C4-2B (cell line): ENCODE measurements around the gene SUSD5.

Experiments
- H3K27ac ChIP-seq: fragments of 450-650 bp; 2 replicates; pipeline ENCODE4 v1.5.1; 2017
- ZFX ChIP-seq: fragments of 450-650 bp; IDR thresholded peaks from 2 replicates; pipeline ENCODE4 v1.6.1; 2017
- TF ChIP-seq, protein P1 (sequence below): fragments of 450-650 bp; conservative IDR thresholded peaks from 2 replicates; pipeline ENCODE4 v1.5.1; 2017; ENCODE audit warnings: mild to moderate bottlenecking

SUSD5 gene

GRCh38 chr3:33218446-33219174 lies at the start of gene SUSD5:
Gene SUSD5 (minus strand): TSS chr3:33218810. CDS start chr3:33218797, 13 bp downstream.
- no peak within 1 kb of the TSS for H3K27ac ChIP-seq
- TF ChIP-seq ZFX: no peak
- TF ChIP-seq, protein P1, sequence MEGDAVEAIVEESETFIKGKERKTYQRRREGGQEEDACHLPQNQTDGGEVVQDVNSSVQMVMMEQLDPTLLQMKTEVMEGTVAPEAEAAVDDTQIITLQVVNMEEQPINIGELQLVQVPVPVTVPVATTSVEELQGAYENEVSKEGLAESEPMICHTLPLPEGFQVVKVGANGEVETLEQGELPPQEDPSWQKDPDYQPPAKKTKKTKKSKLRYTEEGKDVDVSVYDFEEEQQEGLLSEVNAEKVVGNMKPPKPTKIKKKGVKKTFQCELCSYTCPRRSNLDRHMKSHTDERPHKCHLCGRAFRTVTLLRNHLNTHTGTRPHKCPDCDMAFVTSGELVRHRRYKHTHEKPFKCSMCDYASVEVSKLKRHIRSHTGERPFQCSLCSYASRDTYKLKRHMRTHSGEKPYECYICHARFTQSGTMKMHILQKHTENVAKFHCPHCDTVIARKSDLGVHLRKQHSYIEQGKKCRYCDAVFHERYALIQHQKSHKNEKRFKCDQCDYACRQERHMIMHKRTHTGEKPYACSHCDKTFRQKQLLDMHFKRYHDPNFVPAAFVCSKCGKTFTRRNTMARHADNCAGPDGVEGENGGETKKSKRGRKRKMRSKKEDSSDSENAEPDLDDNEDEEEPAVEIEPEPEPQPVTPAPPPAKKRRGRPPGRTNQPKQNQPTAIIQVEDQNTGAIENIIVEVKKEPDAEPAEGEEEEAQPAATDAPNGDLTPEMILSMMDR: no peak

DNA sequence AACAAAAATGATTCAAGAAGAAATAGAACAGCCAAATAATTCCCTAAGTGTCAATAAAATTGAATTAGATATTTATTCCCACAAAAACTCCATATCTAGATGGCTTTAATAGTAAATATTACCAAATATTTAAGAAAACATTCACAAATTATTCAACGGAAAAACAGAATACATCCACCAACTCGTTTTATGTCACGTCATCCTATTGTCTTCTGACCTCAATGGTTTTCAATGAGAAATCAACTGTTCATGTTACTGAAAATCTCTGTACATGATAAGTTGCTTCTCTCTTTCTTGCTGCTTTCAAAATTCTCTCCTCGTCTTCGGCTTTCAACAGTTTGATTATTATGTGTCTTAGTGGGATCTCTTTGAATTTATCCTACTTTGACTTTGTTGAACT lies 41.5 kb upstream of the SUSD5 start:
- H3K27ac ChIP-seq: no peak overlapping the region
- TF ChIP-seq, protein P1: no peak
- no peak for TF ChIP-seq ZFX

DNA sequence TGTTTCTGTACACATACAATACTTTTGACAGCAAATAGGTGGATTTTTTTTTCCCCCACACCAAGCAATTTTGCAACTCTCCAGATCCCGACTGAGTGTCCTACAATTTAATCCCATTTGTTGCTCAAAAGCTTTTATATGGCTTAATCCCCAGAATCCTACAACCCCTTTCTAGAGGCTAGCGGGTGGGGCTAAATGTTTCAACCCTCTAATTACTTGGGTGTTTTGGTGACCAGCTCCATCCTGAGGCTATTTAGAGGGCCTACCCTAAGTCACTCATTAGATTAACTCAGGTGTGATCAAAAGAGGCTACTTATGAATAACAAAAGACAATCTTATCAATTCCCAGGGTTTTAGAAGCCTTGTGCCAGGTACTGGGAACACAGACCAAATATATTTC lies 37.6 kb upstream of the SUSD5 start:
- no peak overlapping the region for H3K27ac ChIP-seq
- TF ChIP-seq, protein P1: no peak
- TF ChIP-seq ZFX: no peak

- TF ChIP-seq, protein P1: no peak
- TF ChIP-seq ZFX: no peak
- H3K27ac ChIP-seq: no peak overlapping the region
Measured at GRCh38 chr3:33250712-33251111, 32.1 kb upstream of the SUSD5 start.

DNA sequence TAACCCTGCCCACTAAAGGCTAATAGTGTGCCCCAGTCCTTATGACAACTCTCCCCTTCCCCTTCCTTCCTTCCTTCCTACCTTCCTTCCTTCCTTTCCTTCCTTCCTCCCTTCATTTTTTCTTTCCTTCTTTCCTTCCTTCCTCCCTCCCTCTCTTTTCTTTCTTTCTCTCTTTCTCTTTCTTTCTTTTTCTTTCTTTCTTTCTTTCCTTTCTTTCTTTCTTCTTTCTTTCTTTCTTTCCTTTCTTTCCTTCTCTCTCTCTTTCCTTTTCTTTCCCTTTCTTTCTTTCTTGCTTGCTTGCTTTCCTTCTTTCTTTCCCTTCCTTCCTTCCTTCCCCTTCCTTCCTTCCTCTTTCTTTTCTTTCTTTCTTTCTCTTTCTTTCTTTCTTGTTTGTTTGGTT lies 28.2 kb upstream of the SUSD5 start:
- TF ChIP-seq ZFX: no peak
- TF ChIP-seq, protein P1: no peak
- H3K27ac ChIP-seq: no peak overlapping the region

DNA sequence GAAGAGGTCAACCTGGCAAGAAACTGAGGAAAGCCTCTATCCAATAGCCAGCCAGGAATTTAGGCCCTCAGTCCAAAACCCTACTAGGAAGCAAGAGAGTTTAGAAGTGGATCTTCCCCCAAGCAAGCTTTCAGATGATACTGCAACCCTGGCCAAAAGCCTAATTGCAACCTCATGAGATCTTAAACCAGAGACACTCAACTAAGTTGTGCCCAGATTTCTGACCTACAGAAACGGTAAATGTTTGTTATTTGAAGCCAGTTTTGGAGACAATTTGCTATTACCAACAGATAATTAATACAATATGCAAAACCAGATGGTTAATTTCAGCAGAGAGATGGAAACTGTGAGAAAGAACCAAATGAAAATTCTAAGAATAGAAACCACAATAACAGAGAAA lies 21.7 kb upstream of the SUSD5 start:
- TF ChIP-seq ZFX: no peak
- TF ChIP-seq, protein P1: no peak
- no peak overlapping the region for H3K27ac ChIP-seq

DNA sequence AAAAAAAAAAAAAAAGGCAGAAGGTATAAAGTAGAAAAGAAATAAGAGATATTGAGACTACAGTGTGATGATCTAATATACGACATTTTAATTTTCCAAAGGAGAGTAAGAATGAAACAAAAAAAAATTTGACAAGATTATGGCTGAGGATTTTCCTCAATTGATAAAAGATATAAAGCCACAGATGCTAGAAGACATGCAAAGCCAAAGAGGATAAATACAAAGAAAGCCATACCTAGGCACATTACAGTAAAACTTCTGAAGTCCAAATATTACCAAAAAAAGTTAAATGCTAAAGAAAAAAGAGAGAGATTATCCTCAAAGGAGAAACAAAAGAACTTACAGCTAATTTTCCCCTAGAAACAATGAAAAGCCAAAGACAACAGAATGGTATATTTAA lies 20.3 kb upstream of the SUSD5 start:
- no peak for TF ChIP-seq ZFX
- TF ChIP-seq, protein P1: no peak
- H3K27ac ChIP-seq: no peak overlapping the region
